HK-2 (cell line): ENCODE measurements around the gene LBH.

Experiments
- DNase-seq: peaks from one replicate; pipeline ENCODE4 v3.0.0-alpha.2; 2018; ENCODE audit not compliant: unreplicated experiment

The LBH gene

GRCh38 chr2:30303095-30303494 is 71.8 kb downstream of the LBH start:
- DNase-seq: no peak

- DNase-seq: no peak
These were observed 73.9 kb downstream of the LBH start for GRCh38 chr2:30305235-30305634.

- DNase-seq: no peak
These were observed 75.2 kb downstream of the LBH start for GRCh38 chr2:30306522-30306921.

GRCh38 chr2:30308280-30308679 is 76.9 kb downstream of the LBH start:
- no peak for DNase-seq
